ENCODE data around the gene ARID4B. TPM values are rescaled to one million over a fixed set of nuclear protein-coding genes. Genes with fewer than 3 reads are reported as not detected.

ARID4B gene
- polyA plus RNA-seq, 1 donor (not counting 4 experiments of a cell fraction or from before 2014, with no cell fraction given), result 12.7 TPM

DNA sequence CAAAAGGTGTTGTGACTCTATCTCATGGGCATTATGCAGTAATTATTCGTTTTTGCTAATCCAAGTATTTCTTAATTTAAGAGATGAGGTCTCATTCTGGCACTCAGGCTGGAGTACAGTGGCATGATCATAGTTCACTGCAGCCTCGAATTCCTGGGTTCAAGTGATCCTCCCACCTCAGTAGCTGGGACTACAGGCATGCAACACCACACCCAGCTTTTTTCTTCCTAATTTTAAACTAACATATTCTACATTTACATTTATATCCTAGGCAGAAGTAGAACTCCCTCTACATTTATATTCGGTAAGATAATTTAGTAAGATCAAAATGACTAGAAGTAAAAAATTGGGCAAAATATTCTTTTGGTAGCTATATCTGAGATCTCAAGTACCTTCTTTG, 116.5 kb downstream of the ARID4B start:
- H3K4me1 ChIP-seq (ENCODE audit: control insufficient read depth, extremely low read depth, insufficient read depth, low read length), result no peaks in the 10 kb centered on the region
- no peaks in the 10 kb centered on the region for H3K79me2 ChIP-seq (ENCODE audit: control insufficient read depth, insufficient read depth, low read length)
- H3K9me1 ChIP-seq (ENCODE audit: control insufficient read depth, extremely low read depth, insufficient read depth, low read length), result no peaks in the 10 kb centered on the region
- no peak overlapping the region for H3K4me3 ChIP-seq (ENCODE audit: control insufficient read depth in 2 of 3, extremely low read depth in 1 of 3, insufficient read depth in 2 of 3, low read depth in 1 of 3, low read length in 3 of 3)
- H3K9ac ChIP-seq (ENCODE audit: control insufficient read depth, extremely low read depth, insufficient read depth, low read length), result no peak overlapping the region
- H3K4me2 ChIP-seq (ENCODE audit: control insufficient read depth, extremely low read depth, insufficient read depth, low read depth, low read length), result no peak overlapping the region
- TF ChIP-seq CTCF (optimal IDR thresholded peaks at IDR 0.05 in 1 of 3, IDR thresholded peaks at IDR 0.05 in 1 of 3, conservative IDR thresholded peaks at IDR 0.05 in 1 of 3; ENCODE audit: extremely low read depth in 1 of 3, insufficient read depth in 2 of 3, low read length in 3 of 3) (no peak), EZH2 (IDR thresholded peaks at IDR 0.05; ENCODE audit: low read length) (no peak)
- dilution Hi-C loops (cut with MboI; ENCODE audit: extremely low pct_ligation_motif_present, low sequenced_read_pairs), result no loop called here
- H3K27me3 ChIP-seq (ENCODE audit: control insufficient read depth, extremely low read depth, insufficient read depth, low read length), result no peaks in the 10 kb centered on the region
- no peak for FAIRE-seq
- no peak overlapping the region for H2AFZ ChIP-seq (ENCODE audit: control insufficient read depth, low read length)
- peaks cover 3 to 9% of the 10 kb centered on the region in 2 experiments for H3K36me3 ChIP-seq (ENCODE audit: control insufficient read depth in 2 of 2, extremely low read depth in 1 of 2, insufficient read depth in 2 of 2, low read length in 2 of 2)
- no peaks in the 10 kb centered on the region for H4K20me1 ChIP-seq (ENCODE audit: control insufficient read depth, extremely low read depth, insufficient read depth, low read length)
- H3K9me3 ChIP-seq (ENCODE audit: control insufficient read depth, low read depth, low read length), result no peaks in the 10 kb centered on the region
- H3K27ac ChIP-seq (ENCODE audit: control insufficient read depth, insufficient read depth, low read length), result no peak overlapping the region
- no peak for DNase-seq (ENCODE audit: low read depth, low spot score)

GRCh38 chr1:235207209-235207565, 120.8 kb downstream of the ARID4B start:
- H3K9me3 ChIP-seq (ENCODE audit: control insufficient read depth, low read depth, low read length), result no peaks in the 10 kb centered on the region
- H3K9me1 ChIP-seq (ENCODE audit: control insufficient read depth, extremely low read depth, insufficient read depth, low read length), result no peaks in the 10 kb centered on the region
- dilution Hi-C loops (cut with MboI; ENCODE audit: extremely low pct_ligation_motif_present, low sequenced_read_pairs), result no loop called here
- no peaks in the 10 kb centered on the region for H3K4me1 ChIP-seq (ENCODE audit: control insufficient read depth, extremely low read depth, insufficient read depth, low read length)
- H3K4me3 ChIP-seq (ENCODE audit: control insufficient read depth in 2 of 3, extremely low read depth in 1 of 3, insufficient read depth in 2 of 3, low read depth in 1 of 3, low read length in 3 of 3), result no peak overlapping the region
- TF ChIP-seq CTCF (optimal IDR thresholded peaks at IDR 0.05 in 1 of 3, IDR thresholded peaks at IDR 0.05 in 1 of 3, conservative IDR thresholded peaks at IDR 0.05 in 1 of 3; ENCODE audit: extremely low read depth in 1 of 3, insufficient read depth in 2 of 3, low read length in 3 of 3) (no peak), EZH2 (IDR thresholded peaks at IDR 0.05; ENCODE audit: low read length) (no peak)
- no peak overlapping the region for H3K9ac ChIP-seq (ENCODE audit: control insufficient read depth, extremely low read depth, insufficient read depth, low read length)
- FAIRE-seq (no peak), DNase-seq (ENCODE audit: low read depth, low spot score) (no peak)
- no peaks in the 10 kb centered on the region for H3K27me3 ChIP-seq (ENCODE audit: control insufficient read depth, extremely low read depth, insufficient read depth, low read length)
- no peaks in the 10 kb centered on the region for H4K20me1 ChIP-seq (ENCODE audit: control insufficient read depth, extremely low read depth, insufficient read depth, low read length)
- H3K4me2 ChIP-seq (ENCODE audit: control insufficient read depth, extremely low read depth, insufficient read depth, low read depth, low read length), result no peak overlapping the region
- no peaks in the 10 kb centered on the region for H3K79me2 ChIP-seq (ENCODE audit: control insufficient read depth, insufficient read depth, low read length)
- no peak overlapping the region for H3K27ac ChIP-seq (ENCODE audit: control insufficient read depth, insufficient read depth, low read length)
- no peak overlapping the region for H2AFZ ChIP-seq (ENCODE audit: control insufficient read depth, low read length)
- H3K36me3 ChIP-seq (ENCODE audit: control insufficient read depth in 2 of 2, extremely low read depth in 1 of 2, insufficient read depth in 2 of 2, low read length in 2 of 2), result peaks cover 3 to 9% of the 10 kb centered on the region in 2 experiments

Measured in keratinocyte (primary cell).